Stimulated activated CD4-positive, alpha-beta T cell treated with anti-CD3 and anti-CD28 coated beads, TNF-alpha, amount 100 ng/mL, for 1 hour (primary cell): ENCODE results near the gene MXRA8.

Source experiments
- DNase-seq, 3 donors: peaks; one replicate each; pipeline ENCODE4 v3.0.0-alpha.2; 2020; ENCODE audit warnings: low read depth in 3 of 3, low spot score in 1 of 3

Gene MXRA8

GRCh38 chr1:1336931-1337792, 21.2 kb downstream of the MXRA8 start:
- no peak for DNase-seq

DNA sequence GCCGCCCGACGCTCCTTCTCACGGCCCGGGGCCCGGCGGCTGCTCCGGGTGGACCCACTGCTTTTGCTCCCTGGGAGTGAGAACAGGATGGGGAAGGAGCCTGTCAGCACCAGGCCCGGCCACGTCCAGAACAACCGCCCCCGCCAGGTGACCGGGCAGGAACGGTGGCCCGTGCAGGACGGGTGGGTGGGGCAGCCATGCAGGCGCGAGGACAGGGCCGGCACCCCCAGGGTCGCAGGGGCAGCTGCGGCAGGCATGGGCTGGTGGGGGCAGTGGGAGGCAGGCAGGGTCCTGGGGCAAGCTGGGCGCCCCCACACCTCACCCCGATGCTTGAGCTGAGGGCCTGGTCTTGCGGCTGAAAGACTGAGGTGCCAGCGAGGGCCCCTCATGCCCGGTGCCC, 21.9 kb downstream of the MXRA8 start:
- no peak for DNase-seq

GRCh38 chr1:1335792-1336248, 22.5 kb downstream of the MXRA8 start:
- DNase-seq, result no peak

DNA sequence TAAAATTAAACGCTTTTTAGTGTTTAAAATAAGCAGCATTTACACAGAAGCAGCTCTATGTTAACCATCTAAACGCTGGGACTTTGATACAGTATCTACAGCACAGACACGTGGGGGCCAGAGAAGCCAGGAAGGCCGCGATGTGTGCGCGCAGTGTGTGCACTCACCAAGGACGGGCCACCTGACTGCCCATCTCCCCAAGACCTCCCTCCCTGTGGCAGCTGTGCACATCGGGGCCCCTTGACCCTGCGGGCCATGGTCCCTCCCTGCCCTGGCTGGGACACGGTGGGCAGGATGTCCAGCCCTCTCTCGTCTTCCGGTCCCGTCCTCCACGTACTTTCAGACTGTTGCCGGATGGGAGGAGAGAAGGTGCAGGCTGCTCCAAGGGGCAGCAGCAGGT, 23.1 kb downstream of the MXRA8 start:
- no peak for DNase-seq

DNA sequence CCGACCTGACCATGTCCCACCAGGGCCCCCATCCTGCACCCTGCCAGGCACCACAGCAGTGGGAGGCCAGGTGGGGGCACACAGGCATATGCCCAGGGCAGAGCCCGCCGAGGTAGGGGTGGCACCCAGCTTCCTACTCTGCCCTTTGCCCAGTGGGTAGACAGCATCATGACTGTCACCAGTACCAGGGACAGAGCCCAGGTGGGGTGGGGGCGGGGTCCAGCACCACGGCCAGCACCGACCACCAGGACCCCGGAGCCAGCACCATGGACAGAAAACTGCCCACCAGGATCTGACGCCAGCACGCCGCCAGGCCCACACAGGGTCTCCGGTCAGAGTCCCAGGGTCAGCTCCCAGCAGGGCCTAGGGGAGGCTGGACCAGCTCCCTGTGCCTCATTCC, 23.5 kb downstream of the MXRA8 start:
- DNase-seq, result no peak

DNA sequence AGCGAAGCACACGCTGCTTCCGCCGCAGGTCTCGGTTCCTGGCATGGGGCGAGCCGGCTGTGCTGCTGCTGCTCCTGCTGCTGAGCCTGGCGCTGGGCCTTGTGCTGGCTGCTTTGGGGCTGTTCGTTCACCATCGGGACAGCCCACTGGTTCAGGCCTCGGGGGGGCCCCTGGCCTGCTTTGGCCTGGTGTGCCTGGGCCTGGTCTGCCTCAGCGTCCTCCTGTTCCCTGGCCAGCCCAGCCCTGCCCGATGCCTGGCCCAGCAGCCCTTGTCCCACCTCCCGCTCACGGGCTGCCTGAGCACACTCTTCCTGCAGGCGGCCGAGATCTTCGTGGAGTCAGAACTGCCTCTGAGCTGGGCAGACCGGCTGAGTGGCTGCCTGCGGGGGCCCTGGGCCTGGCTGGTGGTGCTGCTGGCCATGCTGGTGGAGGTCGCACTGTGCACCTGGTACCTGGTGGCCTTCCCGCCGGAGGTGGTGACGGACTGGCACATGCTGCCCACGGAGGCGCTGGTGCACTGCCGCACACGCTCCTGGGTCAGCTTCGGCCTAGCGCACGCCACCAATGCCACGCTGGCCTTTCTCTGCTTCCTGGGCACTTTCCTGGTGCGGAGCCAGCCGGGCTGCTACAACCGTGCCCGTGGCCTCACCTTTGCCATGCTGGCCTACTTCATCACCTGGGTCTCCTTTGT, 24.7 kb downstream of the MXRA8 start:
- no peak for DNase-seq

DNA sequence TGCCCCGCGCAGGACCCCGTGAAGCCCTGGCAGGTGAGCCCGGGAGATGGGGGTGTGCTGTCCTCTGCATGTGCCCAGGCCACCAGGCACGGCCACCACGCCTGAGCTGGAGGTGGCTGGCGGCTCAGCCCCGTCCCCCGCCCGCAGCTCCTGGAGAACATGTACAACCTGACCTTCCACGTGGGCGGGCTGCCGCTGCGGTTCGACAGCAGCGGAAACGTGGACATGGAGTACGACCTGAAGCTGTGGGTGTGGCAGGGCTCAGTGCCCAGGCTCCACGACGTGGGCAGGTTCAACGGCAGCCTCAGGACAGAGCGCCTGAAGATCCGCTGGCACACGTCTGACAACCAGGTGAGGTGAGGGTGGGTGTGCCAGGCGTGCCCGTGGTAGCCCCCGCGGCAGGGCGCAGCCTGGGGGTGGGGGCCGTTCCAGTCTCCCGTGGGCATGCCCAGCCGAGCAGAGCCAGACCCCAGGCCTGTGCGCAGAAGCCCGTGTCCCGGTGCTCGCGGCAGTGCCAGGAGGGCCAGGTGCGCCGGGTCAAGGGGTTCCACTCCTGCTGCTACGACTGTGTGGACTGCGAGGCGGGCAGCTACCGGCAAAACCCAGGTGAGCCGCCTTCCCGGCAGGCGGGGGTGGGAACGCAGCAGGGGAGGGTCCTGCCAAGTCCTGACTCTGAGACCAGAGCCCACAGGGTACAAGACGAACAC, 25.4 kb downstream of the MXRA8 start:
- DNase-seq, result no peak

DNA sequence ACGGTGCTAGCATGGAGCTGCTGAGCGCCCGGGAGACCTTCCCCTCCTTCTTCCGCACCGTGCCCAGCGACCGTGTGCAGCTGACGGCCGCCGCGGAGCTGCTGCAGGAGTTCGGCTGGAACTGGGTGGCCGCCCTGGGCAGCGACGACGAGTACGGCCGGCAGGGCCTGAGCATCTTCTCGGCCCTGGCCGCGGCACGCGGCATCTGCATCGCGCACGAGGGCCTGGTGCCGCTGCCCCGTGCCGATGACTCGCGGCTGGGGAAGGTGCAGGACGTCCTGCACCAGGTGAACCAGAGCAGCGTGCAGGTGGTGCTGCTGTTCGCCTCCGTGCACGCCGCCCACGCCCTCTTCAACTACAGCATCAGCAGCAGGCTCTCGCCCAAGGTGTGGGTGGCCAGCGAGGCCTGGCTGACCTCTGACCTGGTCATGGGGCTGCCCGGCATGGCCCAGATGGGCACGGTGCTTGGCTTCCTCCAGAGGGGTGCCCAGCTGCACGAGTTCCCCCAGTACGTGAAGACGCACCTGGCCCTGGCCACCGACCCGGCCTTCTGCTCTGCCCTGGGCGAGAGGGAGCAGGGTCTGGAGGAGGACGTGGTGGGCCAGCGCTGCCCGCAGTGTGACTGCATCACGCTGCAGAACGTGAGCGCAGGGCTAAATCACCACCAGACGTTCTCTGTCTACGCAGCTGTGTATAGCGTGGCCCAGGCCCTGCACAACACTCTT, 26.2 kb downstream of the MXRA8 start:
- no peak for DNase-seq

GRCh38 chr1:1331068-1331965, 27.0 kb downstream of the MXRA8 start, which contains the start of gene TAS1R3:
TAS1R3 (plus strand) TSS chr1:1331280; CDS start chr1:1331346, 66 bp downstream.
- no peak for DNase-seq

DNA sequence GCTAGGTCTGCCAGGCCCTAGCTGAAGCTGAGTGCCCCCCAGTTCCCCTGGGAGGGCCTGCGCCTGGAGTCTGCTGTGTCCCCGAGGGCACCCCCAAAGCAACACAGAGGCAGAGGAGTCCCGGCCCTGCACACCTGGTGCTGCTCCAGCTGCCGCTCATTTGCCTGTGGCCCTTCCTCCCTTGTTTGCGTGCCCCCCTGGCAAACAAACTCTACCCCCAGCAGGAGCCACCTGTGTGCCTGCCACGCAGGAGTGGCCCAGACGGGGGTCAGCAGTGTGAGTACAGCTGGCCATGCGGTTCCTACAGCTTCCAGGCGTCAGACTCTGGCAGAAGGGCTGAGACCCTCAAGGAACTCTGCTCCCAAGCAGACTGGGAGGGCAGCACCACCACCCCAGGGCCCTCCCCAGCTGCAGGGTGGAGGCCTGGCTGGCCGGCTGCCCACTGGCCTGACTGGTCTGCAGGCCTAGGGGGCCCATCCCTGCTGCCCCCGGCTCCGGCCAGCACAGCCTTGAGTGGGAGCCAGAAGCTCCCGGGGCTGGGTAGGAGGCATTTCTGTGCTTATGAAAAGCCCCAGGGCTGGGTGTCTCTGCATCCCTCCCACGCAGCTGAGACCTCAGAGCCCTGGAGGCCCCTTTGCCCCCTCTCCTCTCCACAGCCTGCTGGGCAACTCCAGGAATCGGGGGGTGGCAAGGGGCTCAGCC, 27.8 kb downstream of the MXRA8 start:
- no peak for DNase-seq

- no peak for DNase-seq
These were observed 28.8 kb downstream of the MXRA8 start for GRCh38 chr1:1329304-1330210.

- no peak for DNase-seq
These were observed 30.1 kb downstream of the MXRA8 start for GRCh38 chr1:1328254-1328653.

DNA sequence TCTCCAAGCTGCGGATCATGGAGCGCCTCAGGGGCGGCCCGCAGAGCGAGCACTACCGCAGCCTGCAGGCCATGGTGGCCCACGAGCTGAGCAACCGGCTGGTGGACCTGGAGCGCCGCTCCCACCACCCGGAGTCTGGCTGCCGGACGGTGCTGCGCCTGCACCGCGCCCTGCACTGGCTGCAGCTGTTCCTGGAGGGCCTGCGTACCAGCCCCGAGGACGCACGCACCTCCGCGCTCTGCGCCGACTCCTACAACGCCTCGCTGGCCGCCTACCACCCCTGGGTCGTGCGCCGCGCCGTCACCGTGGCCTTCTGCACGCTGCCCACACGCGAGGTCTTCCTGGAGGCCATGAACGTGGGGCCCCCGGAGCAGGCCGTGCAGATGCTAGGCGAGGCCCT, 31.1 kb downstream of the MXRA8 start:
- DNase-seq, result no peak

- DNase-seq, result no peak
These were observed 32.2 kb downstream of the MXRA8 start for GRCh38 chr1:1326075-1326605.

DNA sequence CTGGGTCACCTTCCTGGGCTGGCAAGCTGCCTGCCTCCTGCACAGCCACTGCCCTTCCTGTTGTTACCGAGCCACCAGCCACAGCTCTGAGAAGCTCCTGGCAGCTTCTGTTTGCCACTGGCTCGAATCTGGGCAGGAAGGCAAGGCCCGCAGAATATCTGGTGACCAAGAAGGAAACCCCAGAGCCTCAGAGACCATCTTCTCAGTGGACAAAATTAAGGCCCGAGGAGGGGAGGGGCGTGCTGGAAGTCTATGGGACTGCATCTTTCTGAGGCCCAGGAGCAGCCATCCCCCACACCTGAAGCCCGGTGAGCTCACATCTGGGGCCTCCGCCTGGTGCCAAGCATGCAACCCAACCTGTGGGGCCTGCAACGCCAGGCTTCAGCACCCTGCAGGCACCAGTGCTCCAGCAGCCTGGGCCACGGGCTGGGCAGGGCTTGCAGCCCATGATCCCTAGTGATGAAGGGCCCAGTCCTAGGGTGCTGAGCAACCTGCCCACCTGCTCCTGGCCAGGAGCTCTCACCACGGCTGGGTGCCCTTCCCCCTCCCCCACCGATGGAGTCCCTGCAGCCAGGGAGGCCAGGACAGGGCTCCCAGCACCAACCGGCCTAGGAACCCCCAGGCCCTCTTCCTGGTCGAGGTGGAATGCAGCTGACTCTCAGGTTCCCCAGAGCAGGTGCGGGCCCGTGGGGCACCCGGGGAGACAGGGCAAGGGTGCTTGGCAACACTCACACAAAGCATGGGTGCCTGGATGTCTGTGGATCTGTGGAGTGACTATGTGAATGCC, 32.9 kb downstream of the MXRA8 start:
- DNase-seq, result no peak

- peak; percentile 93 to 94 (median 93) for DNase-seq
These were observed 33.6 kb downstream of the MXRA8 start, which contains the start of the genes CPTP and INTS11 for GRCh38 chr1:1324524-1325287. CPTP (plus strand) TSS chr1:1324802; CDS start chr1:1326911, 2,109 bp downstream. INTS11 (minus strand) TSS chr1:1324660; CDS start chr1:1324608, 52 bp downstream.
